IPS-15b (cell line): ENCODE measurements around the gene TRNT1.
A peak's percentile ranks its signal among the peaks of the same experiment; 100 is the strongest.

Experiments used
- H3K27me3 ChIP-seq: one replicate; pipeline ENCODE4 v1.6.1; 2013; ENCODE audit warnings: low read length; ENCODE audit not compliant: control insufficient read depth, insufficient read depth
- H3K36me3 ChIP-seq: one replicate; pipeline ENCODE4 v1.6.1; 2013; ENCODE audit warnings: low read length; ENCODE audit not compliant: control insufficient read depth, insufficient read depth
- H3K4me1 ChIP-seq: one replicate; pipeline ENCODE4 v1.6.1; 2013; ENCODE audit warnings: mild to moderate bottlenecking, low read length; ENCODE audit not compliant: control insufficient read depth, insufficient read depth
- H3K4me3 ChIP-seq: one replicate; pipeline ENCODE4 v1.5.1; 2013; ENCODE audit warnings: low read depth, low read length
- H3K9ac ChIP-seq: one replicate; pipeline ENCODE4 v1.6.1; 2013; ENCODE audit warnings: low read depth, mild to moderate bottlenecking, low read length
- H3K9me3 ChIP-seq: one replicate; pipeline ENCODE4 v1.6.1; 2013; ENCODE audit warnings: mild to moderate bottlenecking, low read length; ENCODE audit not compliant: control insufficient read depth, insufficient read depth

TRNT1 gene

GRCh38 chr3:3154879-3155610, 28.3 kb downstream of the TRNT1 start:
- no peaks in the 10 kb centered on the region for H3K36me3 ChIP-seq

GRCh38 chr3:3157484-3157883, 30.7 kb downstream of the TRNT1 start:
- Histone ChIP-seq H3K9ac (no peak overlapping the region), H3K9me3 (no peaks in the 10 kb centered on the region), H3K4me1 (no peaks in the 10 kb centered on the region), H3K4me3 (no peak overlapping the region), H3K27me3 (no peaks in the 10 kb centered on the region), H3K36me3 (no peaks in the 10 kb centered on the region)

More at GRCh38 chr3:3154879-3155610, 28.3 kb downstream of the TRNT1 start:
- no peaks in the 10 kb centered on the region for H3K4me1 ChIP-seq
- no peak overlapping the region for H3K4me3 ChIP-seq
- H3K9ac ChIP-seq, result no peak overlapping the region
- H3K9me3 ChIP-seq, result no peaks in the 10 kb centered on the region
- H3K27me3 ChIP-seq, result no peaks in the 10 kb centered on the region

- Histone ChIP-seq H3K36me3 (no peaks in the 10 kb centered on the region), H3K27me3 (no peaks in the 10 kb centered on the region), H3K4me1 (no peaks in the 10 kb centered on the region), H3K4me3 (no peak overlapping the region), H3K9me3 (no peaks in the 10 kb centered on the region), H3K9ac (no peak overlapping the region)
These were observed 34.1 kb downstream of the TRNT1 start for GRCh38 chr3:3160826-3161225.

GRCh38 chr3:3165241-3165640, 38.5 kb downstream of the TRNT1 start:
- H3K9ac ChIP-seq, result no peak overlapping the region
- no peaks in the 10 kb centered on the region for H3K4me1 ChIP-seq
- H3K36me3 ChIP-seq, result peaks cover 6% of the 10 kb centered on the region
- H3K27me3 ChIP-seq, result no peaks in the 10 kb centered on the region
- no peaks in the 10 kb centered on the region for H3K9me3 ChIP-seq
- H3K4me3 ChIP-seq, result no peak overlapping the region

GRCh38 chr3:3165650-3166049, 38.9 kb downstream of the TRNT1 start:
- no peak overlapping the region for H3K4me3 ChIP-seq
- no peaks in the 10 kb centered on the region for H3K9me3 ChIP-seq
- no peaks in the 10 kb centered on the region for H3K4me1 ChIP-seq
- peaks cover 6% of the 10 kb centered on the region for H3K36me3 ChIP-seq
- no peaks in the 10 kb centered on the region for H3K27me3 ChIP-seq
- no peak overlapping the region for H3K9ac ChIP-seq

GRCh38 chr3:3170998-3171397, 44.3 kb downstream of the TRNT1 start:
- H3K36me3 ChIP-seq, result peaks cover 9% of the 10 kb centered on the region
- no peak overlapping the region for H3K9ac ChIP-seq
- no peaks in the 10 kb centered on the region for H3K27me3 ChIP-seq
- H3K4me1 ChIP-seq, result no peaks in the 10 kb centered on the region
- no peak overlapping the region for H3K4me3 ChIP-seq
- no peaks in the 10 kb centered on the region for H3K9me3 ChIP-seq

GRCh38 chr3:3172627-3173026, 45.9 kb downstream of the TRNT1 start:
- Histone ChIP-seq H3K4me1 (no peaks in the 10 kb centered on the region), H3K36me3 (peaks cover 6% of the 10 kb centered on the region), H3K9me3 (no peaks in the 10 kb centered on the region), H3K27me3 (no peaks in the 10 kb centered on the region), H3K4me3 (no peak overlapping the region), H3K9ac (no peak overlapping the region)

GRCh38 chr3:3177861-3178497, 51.2 kb downstream of the TRNT1 start:
- peak overlapping the region; percentile 96 for H3K4me3 ChIP-seq
- H3K36me3 ChIP-seq, result no peaks in the 10 kb centered on the region
- H3K4me1 ChIP-seq, result peaks cover 6% of the 10 kb centered on the region
- no peak overlapping the region for H3K9ac ChIP-seq
- H3K27me3 ChIP-seq, result no peaks in the 10 kb centered on the region
- no peaks in the 10 kb centered on the region for H3K9me3 ChIP-seq

GRCh38 chr3:3178498-3179328, 52.0 kb downstream of the TRNT1 start:
- H3K9me3 ChIP-seq, result no peaks in the 10 kb centered on the region
- no peaks in the 10 kb centered on the region for H3K36me3 ChIP-seq
- H3K4me3 ChIP-seq, result peak overlapping the region; percentile 96
- peak overlapping the region; percentile 90 for H3K9ac ChIP-seq
- H3K4me1 ChIP-seq, result peaks cover 6% of the 10 kb centered on the region
- no peaks in the 10 kb centered on the region for H3K27me3 ChIP-seq

GRCh38 chr3:3179407-3180094, 52.8 kb downstream of the TRNT1 start, which contains the start of gene CRBN:
TSS of gene CRBN (minus strand) at chr3:3179691. CDS start at chr3:3179687, 4 bp downstream.
- H3K4me1 ChIP-seq, result peaks cover 6% of the 10 kb centered on the region
- H3K36me3 ChIP-seq, result no peaks in the 10 kb centered on the region
- no peaks in the 10 kb centered on the region for H3K9me3 ChIP-seq
- peak within 1 kb of the TSS; percentile 96 for H3K4me3 ChIP-seq
- peaks cover 1% of the 10 kb centered on the region for H3K27me3 ChIP-seq
- H3K9ac ChIP-seq, result peak within 1 kb of the TSS; percentile 90

- Histone ChIP-seq H3K4me1 (peaks cover 6% of the 10 kb centered on the region), H3K9me3 (no peaks in the 10 kb centered on the region), H3K9ac (no peak overlapping the region), H3K4me3 (no peak overlapping the region), H3K36me3 (no peaks in the 10 kb centered on the region), H3K27me3 (peaks cover 5% of the 10 kb centered on the region)
These were observed 53.7 kb downstream of the TRNT1 start for GRCh38 chr3:3180456-3180855.
